ENCODE data around the gene TUBGCP5.
"Not testable (repeated sequence)": the region's sequence is repeated elsewhere in the genome, so short reads cannot be mapped to it uniquely, and the experiment has no call there.

Gene TUBGCP5

GRCh38 chr15:23039917-23040281 is 530 bp upstream of the TUBGCP5 start:
- DNase-seq: no peak

GRCh38 chr15:23038726-23039142 is 635 bp downstream of the TUBGCP5 start:
- no peak for DNase-seq

- peak; percentile 43 for DNase-seq
These were observed 3.3 kb downstream of the TUBGCP5 start for GRCh38 chr15:23035964-23036566.

GRCh38 chr15:23033979-23034378 is 5.4 kb downstream of the TUBGCP5 start:
- DNase-seq: no peak

GRCh38 chr15:23026218-23026617 is 13.2 kb downstream of the TUBGCP5 start:
- no peak for DNase-seq

GRCh38 chr15:23022156-23022555 is 17.2 kb downstream of the TUBGCP5 start:
- DNase-seq: no peak

- no peak for DNase-seq
These were observed 24.9 kb downstream of the TUBGCP5 start for GRCh38 chr15:23014394-23015000.

GRCh38 chr15:23013681-23014080 is 25.7 kb downstream of the TUBGCP5 start:
- DNase-seq: no peak

- not testable (repeated sequence) for DNase-seq
These were observed 26.8 kb downstream of the TUBGCP5 start for GRCh38 chr15:23012616-23013015.

GRCh38 chr15:23003736-23004135 is 35.6 kb downstream of the TUBGCP5 start:
- no peak for DNase-seq

- DNase-seq: no peak
These were observed 36.4 kb downstream of the TUBGCP5 start for GRCh38 chr15:23002920-23003319.

- no peak for DNase-seq
These were observed 43.6 kb downstream of the TUBGCP5 start for GRCh38 chr15:22995795-22996194.

GRCh38 chr15:22992024-22992326 is 47.4 kb downstream of the TUBGCP5 start:
- DNase-seq: no peak

- no peak for DNase-seq
These were observed 49.5 kb downstream of the TUBGCP5 start for GRCh38 chr15:22989576-22990477.

- DNase-seq: no peak
These were observed 50.6 kb downstream of the TUBGCP5 start for GRCh38 chr15:22988811-22989210.

- DNase-seq: not testable (repeated sequence)
These were observed 57.4 kb downstream of the TUBGCP5 start for GRCh38 chr15:22981931-22982330.

- no peak for DNase-seq
These were observed 58.1 kb downstream of the TUBGCP5 start for GRCh38 chr15:22981051-22981840.

- peak; percentile 16 for DNase-seq
These were observed 58.9 kb downstream of the TUBGCP5 start, which contains the start of gene CYFIP1 for GRCh38 chr15:22980189-22981050. Gene CYFIP1 (minus strand): TSS chr15:22980368. CDS start chr15:22947285, 33,083 bp downstream.

- peak; percentile 33 for DNase-seq
These were observed 59.9 kb downstream of the TUBGCP5 start for GRCh38 chr15:22979238-22980188.

GRCh38 chr15:22978691-22979237 is 60.6 kb downstream of the TUBGCP5 start:
- no peak for DNase-seq

GRCh38 chr15:22974745-22975144 is 64.6 kb downstream of the TUBGCP5 start:
- no peak for DNase-seq

Measured in stimulated activated CD4-positive, alpha-beta T cell treated with anti-CD3 and anti-CD28 coated beads, Interleukin-4, amount 100 ng/mL, for 1 hour (primary cell).